ENCODE results near the gene S100P. TPM values are rescaled to one million over a fixed set of nuclear protein-coding genes. Genes with fewer than 3 reads are reported as not detected.
"Not testable (repeated sequence)": the region's sequence is repeated elsewhere in the genome, so short reads cannot be mapped to it uniquely, and the experiment has no call there.

S100P gene
- total RNA-seq, 2 experiments from 2014 or later, result 8.5 to 10.0 TPM

- H3K9me3 Mint-ChIP-seq, result no peaks in the 10 kb centered on the region
- peaks cover 2% of the 10 kb centered on the region for H3K36me3 Mint-ChIP-seq (ENCODE audit: low read depth)
- no peak overlapping the region for H3K27ac Mint-ChIP-seq
- intact Hi-C loops (cut with micrococcal nuclease), result loop anchor here (1.0 to 5.0 kb wide), 4 partner anchors 147 to 351 kb away; no protein-coding TSS in a partner anchor
- no peak for DNase-seq
- H3K27me3 Mint-ChIP-seq (ENCODE audit: low read depth), result no peaks in the 10 kb centered on the region
- no peak overlapping the region for H3K4me3 Mint-ChIP-seq
- CTCF ChIA-PET, result interaction anchor here (0.7 to 7.0 kb wide), 24 partner anchors 11 to 351 kb away, joined by 3 to 179 read pairs (median 4); no protein-coding TSS in a partner anchor
- peaks cover 24% of the 10 kb centered on the region for H3K4me1 Mint-ChIP-seq (ENCODE audit: low read depth)
Observed at GRCh38 chr4:6719611-6720179, 26.0 kb downstream of the S100P start.

GRCh38 chr4:6720202-6720699 is 26.6 kb downstream of the S100P start:
- H3K27me3 Mint-ChIP-seq (ENCODE audit: low read depth), result no peaks in the 10 kb centered on the region
- intact Hi-C loops (cut with micrococcal nuclease), result loop anchor here (1.0 kb wide), 3 partner anchors 154 to 350 kb away; no protein-coding TSS in a partner anchor
- H3K4me3 Mint-ChIP-seq, result no peak overlapping the region
- H3K4me1 Mint-ChIP-seq (ENCODE audit: low read depth), result peaks cover 20% of the 10 kb centered on the region
- H3K9me3 Mint-ChIP-seq, result no peaks in the 10 kb centered on the region
- peaks cover 2% of the 10 kb centered on the region for H3K36me3 Mint-ChIP-seq (ENCODE audit: low read depth)
- no peak overlapping the region for H3K27ac Mint-ChIP-seq
- CTCF ChIA-PET, result interaction anchor here (0.6 to 7.0 kb wide), 23 partner anchors 11 to 350 kb away, joined by 3 to 179 read pairs (median 4); no protein-coding TSS in a partner anchor
- peak; percentile 86 for DNase-seq

GRCh38 chr4:6721121-6721520 is 27.4 kb downstream of the S100P start:
- H3K36me3 Mint-ChIP-seq (ENCODE audit: low read depth), result no peaks in the 10 kb centered on the region
- H3K27ac Mint-ChIP-seq, result no peak overlapping the region
- DNase-seq, result no peak
- H3K27me3 Mint-ChIP-seq (ENCODE audit: low read depth), result no peaks in the 10 kb centered on the region
- CTCF ChIA-PET, result interaction anchor here (0.5 to 7.0 kb wide), 8 partner anchors 28 to 188 kb away, joined by 3 to 179 read pairs (median 5); no protein-coding TSS in a partner anchor
- H3K4me1 Mint-ChIP-seq (ENCODE audit: low read depth), result peaks cover 14% of the 10 kb centered on the region
- no peak overlapping the region for H3K4me3 Mint-ChIP-seq
- no peaks in the 10 kb centered on the region for H3K9me3 Mint-ChIP-seq
- intact Hi-C loops (cut with micrococcal nuclease), result no loop called here

- H3K4me1 Mint-ChIP-seq (ENCODE audit: low read depth), result peaks cover 16% of the 10 kb centered on the region
Observed at GRCh38 chr4:6722891-6723290, 29.2 kb downstream of the S100P start.

DNA sequence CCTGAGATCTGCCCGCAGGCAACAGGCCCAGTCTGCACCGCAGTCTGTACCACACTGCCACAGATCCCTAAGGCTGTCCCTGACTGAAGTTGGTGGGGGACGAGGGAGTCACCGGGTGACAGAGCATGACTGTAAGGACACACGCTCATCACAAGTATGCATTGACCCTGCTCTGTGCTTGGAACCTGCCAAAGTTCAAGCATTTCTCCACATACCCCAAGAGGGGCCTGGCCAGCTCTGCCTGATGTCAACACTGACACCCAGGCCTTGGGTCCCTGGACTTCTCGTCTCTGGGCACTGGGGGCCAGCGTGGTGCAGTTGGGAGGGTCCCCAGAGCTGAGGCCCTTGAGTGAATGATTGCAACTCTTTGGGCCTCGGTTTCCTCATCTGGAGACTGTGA is 30.2 kb downstream of the S100P start:
- Mint-ChIP-seq H3K4me3 (no peak overlapping the region), H3K36me3 (ENCODE audit: low read depth) (no peaks in the 10 kb centered on the region), H3K27me3 (ENCODE audit: low read depth) (no peaks in the 10 kb centered on the region), H3K27ac (no peak overlapping the region), H3K4me1 (ENCODE audit: low read depth) (peaks cover 18% of the 10 kb centered on the region), H3K9me3 (no peaks in the 10 kb centered on the region)
- intact Hi-C loops (cut with micrococcal nuclease), result no loop called here
- CTCF ChIA-PET, result interaction anchor here (1.6 kb wide), 1 partner anchor 149 kb away, joined by 5 read pairs; no protein-coding TSS in a partner anchor
- DNase-seq, result no peak

More at GRCh38 chr4:6722891-6723290, 29.2 kb downstream of the S100P start:
- CTCF ChIA-PET, result interaction anchor here (1.6 kb wide), 2 partner anchors 150 to 163 kb away, joined by 5 to 6 read pairs; no protein-coding TSS in a partner anchor
- no peak for DNase-seq
- no peaks in the 10 kb centered on the region for H3K27me3 Mint-ChIP-seq (ENCODE audit: low read depth)
- no peaks in the 10 kb centered on the region for H3K36me3 Mint-ChIP-seq (ENCODE audit: low read depth)
- no peak overlapping the region for H3K4me3 Mint-ChIP-seq
- no peaks in the 10 kb centered on the region for H3K9me3 Mint-ChIP-seq
- intact Hi-C loops (cut with micrococcal nuclease), result no loop called here
- no peak overlapping the region for H3K27ac Mint-ChIP-seq

DNA sequence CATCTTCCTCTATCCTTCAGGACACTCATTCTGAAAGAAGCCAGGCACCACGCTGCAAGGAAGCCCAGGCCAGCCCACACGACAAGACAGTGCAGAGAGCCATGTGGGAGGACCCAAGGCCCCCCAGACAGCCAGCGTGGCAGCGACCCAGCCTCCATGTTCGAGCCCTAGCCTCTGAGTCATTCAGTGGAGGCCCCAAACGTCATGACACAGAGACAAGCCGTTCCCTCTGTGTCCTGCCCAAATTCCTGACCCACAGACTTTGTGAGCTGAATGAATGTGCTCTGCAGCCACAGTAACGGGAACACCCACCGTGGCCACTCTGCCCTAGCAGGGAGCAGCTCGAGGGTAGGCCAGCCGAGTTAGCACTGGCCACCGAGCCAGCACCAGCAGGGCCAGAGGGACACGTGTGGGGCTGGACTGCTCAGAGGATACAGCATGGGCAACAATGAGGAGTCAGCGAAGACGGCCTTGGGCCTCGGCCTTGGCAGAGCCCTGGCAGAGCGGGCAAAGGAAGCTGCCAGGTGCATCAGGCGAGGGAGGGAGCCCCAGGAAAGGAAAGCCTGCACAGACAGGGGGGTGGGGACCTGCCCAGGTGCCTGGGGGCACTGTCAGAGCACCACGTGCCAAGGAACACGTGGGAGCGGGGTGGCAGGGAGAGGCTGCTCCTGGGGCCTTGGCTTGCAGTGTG is 30.9 kb downstream of the S100P start:
- no peaks in the 10 kb centered on the region for H3K9me3 Mint-ChIP-seq
- intact Hi-C loops (cut with micrococcal nuclease), result no loop called here
- H3K4me3 Mint-ChIP-seq, result no peak overlapping the region
- peaks cover 14% of the 10 kb centered on the region for H3K4me1 Mint-ChIP-seq (ENCODE audit: low read depth)
- H3K36me3 Mint-ChIP-seq (ENCODE audit: low read depth), result no peaks in the 10 kb centered on the region
- no peak for DNase-seq
- no peaks in the 10 kb centered on the region for H3K27me3 Mint-ChIP-seq (ENCODE audit: low read depth)
- no peak overlapping the region for H3K27ac Mint-ChIP-seq
- CTCF ChIA-PET, result interaction anchor here (1.6 kb wide), 1 partner anchor 149 kb away, joined by 5 read pairs; no protein-coding TSS in a partner anchor

DNA sequence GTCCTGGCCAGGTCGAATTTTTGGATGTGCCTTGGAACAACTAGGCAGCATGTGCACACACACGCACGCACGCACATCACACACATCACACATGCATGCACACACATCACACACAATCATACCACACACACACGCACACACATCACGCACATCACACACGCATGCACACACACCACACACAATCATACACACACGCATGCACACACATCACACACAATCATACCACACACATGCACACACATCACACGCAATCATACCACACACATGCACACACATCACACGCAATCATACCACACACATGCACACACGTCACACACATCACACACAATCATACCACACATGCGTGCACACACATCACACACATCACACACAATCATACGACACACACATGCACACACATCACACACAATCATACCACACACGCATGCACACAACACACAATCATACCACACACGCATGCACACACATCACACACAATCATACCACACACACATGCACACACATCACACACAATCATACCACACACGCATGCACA is 31.8 kb downstream of the S100P start:
- H3K36me3 Mint-ChIP-seq (ENCODE audit: low read depth); intact Hi-C loops (cut with micrococcal nuclease); H3K9me3 Mint-ChIP-seq; H3K4me1 Mint-ChIP-seq (ENCODE audit: low read depth); H3K27ac Mint-ChIP-seq; CTCF ChIA-PET; DNase-seq; H3K4me3 Mint-ChIP-seq; H3K27me3 Mint-ChIP-seq (ENCODE audit: low read depth): not testable (repeated sequence)

GRCh38 chr4:6727081-6727942 is 33.6 kb downstream of the S100P start:
- Mint-ChIP-seq H3K27me3 (ENCODE audit: low read depth) (no peaks in the 10 kb centered on the region), H3K27ac (no peak overlapping the region), H3K9me3 (no peaks in the 10 kb centered on the region), H3K4me3 (no peak overlapping the region), H3K36me3 (ENCODE audit: low read depth) (no peaks in the 10 kb centered on the region), H3K4me1 (ENCODE audit: low read depth) (peaks cover 9% of the 10 kb centered on the region)
- intact Hi-C loops (cut with micrococcal nuclease), result no loop called here
- no peak for DNase-seq
- CTCF ChIA-PET, result interaction anchor here (0.6 to 1.8 kb wide), 3 partner anchors 63 to 158 kb away, joined by 4 to 15 read pairs (median 4); no protein-coding TSS in a partner anchor

GRCh38 chr4:6727943-6728250 is 34.2 kb downstream of the S100P start:
- CTCF ChIA-PET, result interaction anchor here (0.6 to 1.8 kb wide), 4 partner anchors 10 to 146 kb away, joined by 3 to 15 read pairs (median 4); no protein-coding TSS in a partner anchor
- Mint-ChIP-seq H3K27me3 (ENCODE audit: low read depth) (no peaks in the 10 kb centered on the region), H3K4me3 (no peak overlapping the region), H3K27ac (no peak overlapping the region), H3K4me1 (ENCODE audit: low read depth) (peaks cover 9% of the 10 kb centered on the region), H3K9me3 (no peaks in the 10 kb centered on the region), H3K36me3 (ENCODE audit: low read depth) (no peaks in the 10 kb centered on the region)
- intact Hi-C loops (cut with micrococcal nuclease), result no loop called here
- DNase-seq, result no peak

DNA sequence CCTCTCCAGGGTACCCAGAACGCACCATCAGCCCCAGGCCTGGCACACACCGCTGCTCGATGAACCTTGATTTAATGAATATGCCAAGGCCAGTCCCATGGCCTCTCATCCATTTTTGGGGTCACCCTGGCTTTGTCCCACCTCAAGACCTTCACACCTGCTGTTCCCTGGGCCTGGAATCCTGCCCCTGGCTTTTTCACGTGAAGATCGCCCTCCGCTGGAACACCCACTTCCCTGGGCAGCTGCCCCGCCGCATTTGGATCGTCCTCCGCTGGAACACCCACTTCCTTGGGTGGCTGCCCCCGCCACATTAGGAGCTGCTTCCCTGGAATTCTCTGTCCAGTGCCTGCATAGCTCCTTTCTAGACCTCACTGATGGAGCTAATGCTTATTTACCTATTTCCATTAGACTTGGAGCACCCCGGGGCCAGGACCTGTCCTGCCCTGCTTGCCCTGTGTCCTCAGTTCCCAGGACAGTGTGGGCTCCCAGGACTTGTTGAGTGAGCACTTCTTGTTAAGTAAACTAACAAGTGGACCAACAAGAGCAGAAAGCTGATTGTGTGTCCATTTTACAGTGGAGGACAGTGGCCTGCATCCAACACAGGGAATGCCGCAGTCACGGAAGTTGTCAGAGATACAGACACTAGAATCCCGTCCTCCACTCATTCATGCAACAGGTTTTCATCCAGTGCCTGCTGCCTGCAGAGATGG is 34.8 kb downstream of the S100P start:
- Mint-ChIP-seq H3K4me3 (no peak overlapping the region), H3K9me3 (no peaks in the 10 kb centered on the region), H3K4me1 (ENCODE audit: low read depth) (peaks cover 9% of the 10 kb centered on the region), H3K27me3 (ENCODE audit: low read depth) (no peaks in the 10 kb centered on the region), H3K27ac (no peak overlapping the region), H3K36me3 (ENCODE audit: low read depth) (no peaks in the 10 kb centered on the region)
- intact Hi-C loops (cut with micrococcal nuclease), result no loop called here
- CTCF ChIA-PET, result interaction anchor here (0.6 to 0.7 kb wide), 3 partner anchors 10 to 145 kb away, joined by 3 to 4 read pairs (median 3); no protein-coding TSS in a partner anchor
- DNase-seq, result no peak

- no peak overlapping the region for H3K27ac Mint-ChIP-seq
- H3K36me3 Mint-ChIP-seq (ENCODE audit: low read depth), result no peaks in the 10 kb centered on the region
- no peak overlapping the region for H3K4me3 Mint-ChIP-seq
- intact Hi-C loops (cut with micrococcal nuclease), result no loop called here
- peaks cover 9% of the 10 kb centered on the region for H3K4me1 Mint-ChIP-seq (ENCODE audit: low read depth)
- no peaks in the 10 kb centered on the region for H3K27me3 Mint-ChIP-seq (ENCODE audit: low read depth)
- no peaks in the 10 kb centered on the region for H3K9me3 Mint-ChIP-seq
- no peak for DNase-seq
- CTCF ChIA-PET, result interaction anchor here (0.7 to 1.2 kb wide), 3 partner anchors 12 to 143 kb away, joined by 3 to 5 read pairs (median 5); no protein-coding TSS in a partner anchor
Observed at GRCh38 chr4:6730603-6731317, 37.1 kb downstream of the S100P start.
